ENCODE data around the gene ZC3H12A. TPM values are rescaled to one million over a fixed set of nuclear protein-coding genes. Genes with fewer than 3 reads are reported as not detected.
A peak's percentile ranks its signal among the peaks of the same experiment; 100 is the strongest.

ZC3H12A gene
- total and polyA plus RNA-seq, 2 of the 8 experiments (the other 6 are each of a cell fraction or from before 2014, with no cell fraction given): 7.4 to 10.0 TPM

- Histone ChIP-seq H3K4me3 (ENCODE audit: extremely low read depth in 1 of 4, insufficient read depth in 2 of 4, low read depth in 3 of 4, low read length in 4 of 4) (no peak overlapping the region), H4K91ac (replicated peaks; ENCODE audit: insufficient read length, low read length) (peak overlapping the region; percentile 17), H3K23ac (ENCODE audit: insufficient read length) (no peak overlapping the region), H2AK5ac (ENCODE audit: low read depth, low read length) (no peak overlapping the region), H2BK5ac (ENCODE audit: low read depth, low read length) (no peak overlapping the region), H3K18ac (ENCODE audit: extremely low read depth, low read length) (no peak overlapping the region; the same call in 1 of the 2 replicates), H4K20me1 (replicated peaks in 1 of 2; ENCODE audit: control insufficient read depth in 1 of 2, insufficient read depth in 2 of 2, low read length in 2 of 2) (no peaks in the 10 kb centered on the region), H2BK20ac (ENCODE audit: low read length) (no peak overlapping the region), H4K5ac (ENCODE audit: insufficient read length, low read depth, low read length) (peak overlapping the region; percentile 34), H3K4ac (replicated peaks; ENCODE audit: insufficient read length, low read depth, low read length) (no peak overlapping the region), H3K23me2 (ENCODE audit: low read depth, low read length) (peaks cover 5% of the 10 kb centered on the region; the same call in 1 of the 2 replicates), H2AFZ (ENCODE audit: low read length) (no peak overlapping the region), H3K4me1 (replicated peaks in 1 of 4; ENCODE audit: control insufficient read depth in 3 of 4, insufficient read depth in 4 of 4, low read length in 3 of 4) (peaks cover 0 to 8% (median 3%) of the 10 kb centered on the region in 4 experiments; a peak in 3 of 7 replicates), H2BK12ac (ENCODE audit: low read depth, low read length) (peak overlapping the region; percentile 60; the same call in 1 of the 2 replicates), H3K4me2 (ENCODE audit: insufficient read depth in 1 of 2, low read depth in 2 of 2, low read length in 2 of 2) (no peak overlapping the region), H3K36me3 (ENCODE audit: control insufficient read depth in 2 of 4, insufficient read depth in 4 of 4, low read length in 3 of 4) (no peaks in the 10 kb centered on the region), H3K27ac (ENCODE audit: low read depth, low read length) (no peak overlapping the region), H3K9ac (replicated peaks in 1 of 4; ENCODE audit: extremely low read depth in 1 of 4, low read depth in 3 of 4, low read length in 3 of 4) (no peak overlapping the region), H3K79me2 (ENCODE audit: control insufficient read depth in 1 of 2, insufficient read depth in 2 of 2, low read length in 2 of 2) (no peaks in the 10 kb centered on the region), H2BK15ac (ENCODE audit: low read length) (no peak overlapping the region), H3K79me1 (ENCODE audit: low read depth, low read length) (no peaks in the 10 kb centered on the region), H3K27me3 (replicated peaks in 1 of 4; ENCODE audit: control insufficient read depth in 3 of 4, extremely low read depth in 1 of 4, insufficient read depth in 3 of 4, low read length in 3 of 4) (no peaks in the 10 kb centered on the region), H2BK120ac (replicated peaks; ENCODE audit: low read depth, low read length) (no peak overlapping the region), H3K14ac (ENCODE audit: insufficient read length) (no peak overlapping the region), H3K9me3 (ENCODE audit: insufficient read depth in 2 of 2, low read depth in 1 of 2, low read length in 1 of 2) (no peaks in the 10 kb centered on the region), H4K8ac (ENCODE audit: extremely low read depth, insufficient read depth, low read length) (no peak overlapping the region; the same call in 1 of the 2 replicates), H3K56ac (replicated peaks; ENCODE audit: insufficient read length, low read depth, low read length) (no peak overlapping the region)
- FAIRE-seq (no peak), DNase-seq (ENCODE audit: low read depth in 1 of 2, low spot score in 2 of 2) (no peak)
- ChIA-PET POLR2A (ENCODE audit: partially characterized antibody) (interaction anchor here (0.7 to 1.4 kb wide), 2 partner anchors 21 to 102 kb away, joined by 4 read pairs; no protein-coding TSS in a partner anchor), CTCF (ENCODE audit: partially characterized antibody) (interaction anchor here (0.5 to 1.4 kb wide), 5 partner anchors 9 to 123 kb away, joined by 3 to 5 read pairs (median 3); no protein-coding TSS in a partner anchor)
- no peak for TF ChIP-seq ZNF274 (IDR thresholded peaks at IDR 0.05; ENCODE audit: borderline replicate concordance, extremely low read depth, low read length)
- TF ChIP-seq PHF8 (conservative IDR thresholded peaks at IDR 0.05; ENCODE audit: low read depth, low read length): no peak
- TF ChIP-seq E2F6 (IDR thresholded peaks at IDR 0.05): peak; percentile 35; the same call in 1 of the 2 replicates
- TF ChIP-seq SUZ12 (IDR thresholded peaks at IDR 0.05; ENCODE audit: low read length): no peak
- 82% methylated on average over 11 of the region's 11 CpGs; no CpG with 5 or more reads in 1 of the 2 experiments for WGBS, 2 experiments (ENCODE audit: extremely low coverage in 1 of 2, insufficient coverage in 1 of 2, insufficient read length in 1 of 2, insufficient replicate concordance in 2 of 2, low coverage in 1 of 2, low lambda C conversion rate in 2 of 2, missing lambda C conversion rate in 1 of 2)
Measured at GRCh38 chr1:37430103-37430985, 44.0 kb upstream of the ZC3H12A start.

Measured in H1 (cell line).